T-helper 17 cell (primary cell): Measurements from ENCODE around the gene DMXL1. TPM values are rescaled to one million over a fixed set of nuclear protein-coding genes. Genes with fewer than 3 reads are reported as not detected.
"Not testable (repeated sequence)": the region's sequence is repeated elsewhere in the genome, so short reads cannot be mapped to it uniquely, and the experiment has no call there.

Experiments
- ATAC-seq: fragments of 150-1000 bp; cut with Tn5 transposase; 2 replicates; pipeline ENCODE4 v1.10.0; 2021; ENCODE audit warnings: mild to moderate bottlenecking, moderate library complexity
- DNase-seq, 3 donors: peaks; one replicate each; pipeline versions ENCODE4 v3.0.0 to v3.0.0-alpha.2; 2020 to 2021
- H3K9me3 ChIP-seq: one replicate; pipeline ENCODE4 v1.7.0; 2013; ENCODE audit warnings: low read length, mild to moderate bottlenecking; ENCODE audit not compliant: control insufficient read depth, poor library complexity, severe bottlenecking
- H3K27ac Mint-ChIP-seq: one replicate; pipeline ENCODE4 v1.8.0; 2022; ENCODE audit warnings: mild to moderate bottlenecking, moderate library complexity, mixed read lengths
- H3K27me3 Mint-ChIP-seq: one replicate; pipeline ENCODE4 v1.8.0; 2022; ENCODE audit warnings: mixed read lengths
- H3K36me3 Mint-ChIP-seq: one replicate; pipeline ENCODE4 v1.8.0; 2022; ENCODE audit warnings: low read depth, mixed read lengths
- H3K4me1 Mint-ChIP-seq: one replicate; pipeline ENCODE4 v1.8.0; 2022; ENCODE audit warnings: mild to moderate bottlenecking, mixed read lengths
- H3K4me3 Mint-ChIP-seq: one replicate; pipeline ENCODE4 v1.8.0; 2022; ENCODE audit warnings: mild to moderate bottlenecking, moderate library complexity, mixed read lengths
- total RNA-seq, 4 donors: library from RNA in 2 of 4; stranded (reverse) in 2 of 4; gene quantifications; one replicate each; pipeline ENCODE4 v1.2.3 and lab custom pipeline; 2022 to 2026

Gene DMXL1
- total RNA-seq, 2 donors from 2014 or later: 28.9 to 38.3 TPM

- H3K36me3 Mint-ChIP-seq: peaks cover 15% of the 10 kb centered on the region
- H3K27ac Mint-ChIP-seq: no peak overlapping the region
- no peak overlapping the region for H3K4me3 Mint-ChIP-seq
- H3K9me3 ChIP-seq: no peaks in the 10 kb centered on the region
- no peaks in the 10 kb centered on the region for H3K27me3 Mint-ChIP-seq
- no peak for ATAC-seq
- DNase-seq: no peak
- H3K4me1 Mint-ChIP-seq: peaks cover 11% of the 10 kb centered on the region
Measured at GRCh38 chr5:119217183-119217582, 146.3 kb downstream of the DMXL1 start.

GRCh38 chr5:119218830-119219782, 148.2 kb downstream of the DMXL1 start:
- no peaks in the 10 kb centered on the region for H3K9me3 ChIP-seq
- Mint-ChIP-seq H3K4me1 (peaks cover 11% of the 10 kb centered on the region), H3K4me3 (no peak overlapping the region), H3K36me3 (peaks cover 13% of the 10 kb centered on the region), H3K27me3 (no peaks in the 10 kb centered on the region), H3K27ac (no peak overlapping the region)
- DNase-seq (no peak), ATAC-seq (no peak)

GRCh38 chr5:119220576-119221197, 149.8 kb downstream of the DMXL1 start:
- ATAC-seq: no peak
- H3K36me3 Mint-ChIP-seq: peaks cover 13% of the 10 kb centered on the region
- no peaks in the 10 kb centered on the region for H3K9me3 ChIP-seq
- no peak for DNase-seq
- H3K4me1 Mint-ChIP-seq: peaks cover 11% of the 10 kb centered on the region
- no peak overlapping the region for H3K27ac Mint-ChIP-seq
- no peaks in the 10 kb centered on the region for H3K27me3 Mint-ChIP-seq
- H3K4me3 Mint-ChIP-seq: no peak overlapping the region

- ATAC-seq (no peak), DNase-seq (no peak)
- no peaks in the 10 kb centered on the region for H3K9me3 ChIP-seq
- H3K4me3 Mint-ChIP-seq: no peak overlapping the region
- peaks cover 13% of the 10 kb centered on the region for H3K36me3 Mint-ChIP-seq
- no peak overlapping the region for H3K27ac Mint-ChIP-seq
- H3K27me3 Mint-ChIP-seq: no peaks in the 10 kb centered on the region
- peaks cover 11% of the 10 kb centered on the region for H3K4me1 Mint-ChIP-seq
Measured at GRCh38 chr5:119221330-119221729, 150.4 kb downstream of the DMXL1 start.

- H3K36me3 Mint-ChIP-seq: peaks cover 5% of the 10 kb centered on the region
- DNase-seq: no peak
- no peak overlapping the region for H3K4me3 Mint-ChIP-seq
- H3K4me1 Mint-ChIP-seq: peaks cover 5% of the 10 kb centered on the region
- H3K27ac Mint-ChIP-seq: no peak overlapping the region
- no peak for ATAC-seq
- no peaks in the 10 kb centered on the region for H3K27me3 Mint-ChIP-seq
- H3K9me3 ChIP-seq: no peaks in the 10 kb centered on the region
Measured at GRCh38 chr5:119229950-119230349, 159.1 kb downstream of the DMXL1 start.

GRCh38 chr5:119238265-119239118, 167.6 kb downstream of the DMXL1 start:
- Mint-ChIP-seq H3K36me3 (peaks cover 9% of the 10 kb centered on the region), H3K27ac (no peak overlapping the region), H3K4me1 (peaks cover 12% of the 10 kb centered on the region), H3K4me3 (no peak overlapping the region), H3K27me3 (no peaks in the 10 kb centered on the region)
- DNase-seq: no peak
- no peak for ATAC-seq
- H3K9me3 ChIP-seq: no peaks in the 10 kb centered on the region

GRCh38 chr5:119239119-119239417, 168.2 kb downstream of the DMXL1 start:
- ATAC-seq (no peak), DNase-seq (no peak)
- Mint-ChIP-seq H3K27me3 (no peaks in the 10 kb centered on the region), H3K4me3 (no peak overlapping the region), H3K4me1 (peaks cover 11% of the 10 kb centered on the region), H3K36me3 (peaks cover 8% of the 10 kb centered on the region), H3K27ac (no peak overlapping the region)
- H3K9me3 ChIP-seq: no peaks in the 10 kb centered on the region

- not testable (repeated sequence) for H3K9me3 ChIP-seq, H3K27ac Mint-ChIP-seq, H3K27me3 Mint-ChIP-seq
Measured at GRCh38 chr5:119239826-119240225, 168.9 kb downstream of the DMXL1 start.

GRCh38 chr5:119243888-119244287, 173.0 kb downstream of the DMXL1 start:
- Mint-ChIP-seq H3K4me1 (no peaks in the 10 kb centered on the region), H3K27ac (peak overlapping the region; percentile 43), H3K36me3 (no peaks in the 10 kb centered on the region), H3K4me3 (no peak overlapping the region), H3K27me3 (no peaks in the 10 kb centered on the region)
- ATAC-seq (no peak), DNase-seq (no peak)
- no peaks in the 10 kb centered on the region for H3K9me3 ChIP-seq

More at GRCh38 chr5:119239826-119240225, 168.9 kb downstream of the DMXL1 start:
- not testable (repeated sequence) for H3K36me3 Mint-ChIP-seq, H3K4me3 Mint-ChIP-seq, H3K4me1 Mint-ChIP-seq, DNase-seq, ATAC-seq

GRCh38 chr5:119250946-119251901, 180.3 kb downstream of the DMXL1 start:
- ATAC-seq: no peak
- H3K36me3 Mint-ChIP-seq: peaks cover 2% of the 10 kb centered on the region

GRCh38 chr5:119255571-119256356, 184.9 kb downstream of the DMXL1 start:
- Mint-ChIP-seq H3K27me3 (no peaks in the 10 kb centered on the region), H3K27ac (peak overlapping the region; percentile 0), H3K4me1 (no peaks in the 10 kb centered on the region), H3K4me3 (no peak overlapping the region), H3K36me3 (peaks cover 2% of the 10 kb centered on the region)
- ATAC-seq (no peak), DNase-seq (no peak)
- H3K9me3 ChIP-seq: no peaks in the 10 kb centered on the region

More at GRCh38 chr5:119250946-119251901, 180.3 kb downstream of the DMXL1 start:
- Mint-ChIP-seq H3K4me1 (no peaks in the 10 kb centered on the region), H3K4me3 (no peak overlapping the region), H3K27ac (no peak overlapping the region), H3K27me3 (no peaks in the 10 kb centered on the region)
- no peak for DNase-seq
- no peaks in the 10 kb centered on the region for H3K9me3 ChIP-seq

- no peak for DNase-seq
- Mint-ChIP-seq H3K27me3 (no peaks in the 10 kb centered on the region), H3K4me1 (no peaks in the 10 kb centered on the region), H3K27ac (no peak overlapping the region), H3K36me3 (peaks cover 2% of the 10 kb centered on the region), H3K4me3 (no peak overlapping the region)
- no peak for ATAC-seq
- H3K9me3 ChIP-seq: no peaks in the 10 kb centered on the region
Measured at GRCh38 chr5:119257613-119258012, 186.7 kb downstream of the DMXL1 start.
